SU-DHL-6 (cell line): ENCODE results near the gene RNF128.

Experiments
- H2AFZ ChIP-seq: fragments of 200-600 bp; sonication (generic); 2 replicates; pipeline ENCODE4 v1.6.1; 2014; ENCODE audit warnings: low read depth, mild to moderate bottlenecking, moderate library complexity, mixed read lengths, antibody characterized with exemption, low read length; ENCODE audit not compliant: severe bottlenecking
- H3F3A ChIP-seq: fragments of 200-600 bp; shearing (Covaris generic); 2 replicates; pipeline ENCODE4 v1.6.0; 2016; ENCODE audit warnings: antibody characterized with exemption, mild to moderate bottlenecking; ENCODE audit not compliant: insufficient read depth
- H3K27ac ChIP-seq: fragments of 200-600 bp; sonication (generic); 2 replicates; pipeline ENCODE4 v1.5.1; 2016; ENCODE audit warnings: low read depth, mild to moderate bottlenecking, low read length, moderate library complexity, mixed read lengths
- H3K27me3 ChIP-seq: fragments of 200-600 bp; sonication (generic), shearing (Covaris generic); 2 replicates; pipeline ENCODE4 v1.6.0; 2014; ENCODE audit warnings: mild to moderate bottlenecking, low read length
- H3K36me3 ChIP-seq: fragments of 200-600 bp; sonication (generic); 2 replicates; pipeline ENCODE4 v1.6.1; 2014; ENCODE audit warnings: mild to moderate bottlenecking, low read length, mixed read lengths
- H3K4me2 ChIP-seq: fragments of 300-600, 200-600 bp; shearing (Covaris generic), sonication (generic); 2 replicates; pipeline ENCODE4 v1.6.0; 2014; ENCODE audit warnings: low read length, low read depth, mild to moderate bottlenecking; ENCODE audit not compliant: poor library complexity, severe bottlenecking
- H3K4me3 ChIP-seq: fragments of 200-600 bp; sonication (generic); 2 replicates; pipeline ENCODE4 v1.5.1; 2014; ENCODE audit warnings: antibody characterized with exemption, low read length, mild to moderate bottlenecking, mixed read lengths; ENCODE audit not compliant: insufficient read depth, poor library complexity, severe bottlenecking
- H3K79me2 ChIP-seq: fragments of 200-600 bp; sonication (generic); 2 replicates; pipeline ENCODE4 v1.6.1; 2014; ENCODE audit warnings: mild to moderate bottlenecking, low read length, moderate library complexity; ENCODE audit not compliant: insufficient read depth
- H3K9ac ChIP-seq: fragments of 200-600 bp; sonication (generic); 2 replicates; pipeline ENCODE4 v1.7.0; 2014; ENCODE audit warnings: mild to moderate bottlenecking, low read length
- H3K9me2 ChIP-seq: fragments of 200-600 bp; sonication (generic); replicated peaks from 2 replicates; pipeline ENCODE4 v1.6.1; 2014; ENCODE audit warnings: low read length; ENCODE audit not compliant: insufficient read depth
- H3K9me3 ChIP-seq: fragments of 200-600 bp; sonication (generic); 2 replicates; pipeline ENCODE4 v1.6.1; 2014; ENCODE audit warnings: low read length, mixed read lengths; ENCODE audit not compliant: insufficient read depth
- H4K20me1 ChIP-seq: fragments of 200-600 bp; sonication (generic); 2 replicates; pipeline ENCODE4 v1.6.1; 2014; ENCODE audit warnings: low read depth, mild to moderate bottlenecking, antibody characterized with exemption, low read length, moderate library complexity, mixed read lengths
- CTCF ChIP-seq: fragments of 200-600 bp; sonication (generic); IDR thresholded peaks from one replicate; pipeline ENCODE4 v1.5.1; 2017; ENCODE audit warnings: antibody characterized with exemption, mild to moderate bottlenecking, low read length, moderate library complexity; ENCODE audit not compliant: insufficient read depth, poor library complexity, severe bottlenecking
- EZH2phosphoT487 ChIP-seq: fragments of 200-600 bp; sonication (generic), shearing (Covaris generic); conservative IDR thresholded peaks from 2 replicates; pipeline ENCODE4 v1.6.1; 2018; ENCODE audit warnings: mild to moderate bottlenecking, antibody characterized with exemption, low read length, moderate library complexity, mixed read lengths

Gene RNF128

GRCh38 chrX:106780264-106780663 is 53.8 kb downstream of the RNF128 start:
- H3K9me2 ChIP-seq, result no peaks in the 10 kb centered on the region
- H4K20me1 ChIP-seq, result no peaks in the 10 kb centered on the region
- no peak for TF ChIP-seq CTCF
- TF ChIP-seq EZH2phosphoT487, result no peak
- H3K4me2 ChIP-seq, result no peak overlapping the region
- no peak overlapping the region for H3K9ac ChIP-seq
- no peak overlapping the region for H2AFZ ChIP-seq
- H3K9me3 ChIP-seq, result no peaks in the 10 kb centered on the region
- H3F3A ChIP-seq, result no peaks in the 10 kb centered on the region
- no peak overlapping the region for H3K27ac ChIP-seq
- H3K36me3 ChIP-seq, result no peaks in the 10 kb centered on the region
- H3K79me2 ChIP-seq, result no peaks in the 10 kb centered on the region
- H3K4me3 ChIP-seq, result no peak overlapping the region
- no peaks in the 10 kb centered on the region for H3K27me3 ChIP-seq

- no peak for TF ChIP-seq EZH2phosphoT487
- no peak for TF ChIP-seq CTCF
- Histone ChIP-seq H3K9me3 (no peaks in the 10 kb centered on the region), H3K36me3 (no peaks in the 10 kb centered on the region), H4K20me1 (no peaks in the 10 kb centered on the region), H3K27me3 (no peaks in the 10 kb centered on the region), H3K79me2 (no peaks in the 10 kb centered on the region), H2AFZ (no peak overlapping the region), H3K27ac (no peak overlapping the region), H3K9me2 (no peaks in the 10 kb centered on the region), H3K4me3 (no peak overlapping the region), H3F3A (no peaks in the 10 kb centered on the region), H3K4me2 (no peak overlapping the region), H3K9ac (no peak overlapping the region)
Measured at GRCh38 chrX:106780664-106781377, 54.3 kb downstream of the RNF128 start.

- H3K27ac ChIP-seq, result no peak overlapping the region
- no peaks in the 10 kb centered on the region for H3K36me3 ChIP-seq
- no peak overlapping the region for H3K4me3 ChIP-seq
- no peaks in the 10 kb centered on the region for H4K20me1 ChIP-seq
- H3F3A ChIP-seq, result no peaks in the 10 kb centered on the region
- H3K9me3 ChIP-seq, result no peaks in the 10 kb centered on the region
- H3K9ac ChIP-seq, result no peak overlapping the region
- H3K27me3 ChIP-seq, result no peaks in the 10 kb centered on the region
- H3K79me2 ChIP-seq, result no peaks in the 10 kb centered on the region
- H3K9me2 ChIP-seq, result no peaks in the 10 kb centered on the region
- no peak overlapping the region for H2AFZ ChIP-seq
- no peak overlapping the region for H3K4me2 ChIP-seq
- TF ChIP-seq CTCF (no peak), EZH2phosphoT487 (no peak)
Measured at GRCh38 chrX:106783716-106784115, 57.2 kb downstream of the RNF128 start.
